HCT116 (cell line): Measurements from ENCODE around the gene TSSK6. TPM values are rescaled to one million over a fixed set of nuclear protein-coding genes. Genes with fewer than 3 reads are reported as not detected.

Experiments
- ATAC-seq: fragments of 200-7000 bp; cut with Tn5 transposase; 2 replicates; pipeline ENCODE4 v1.9.1; 2020; ENCODE audit warnings: mild to moderate bottlenecking, moderate library complexity
- BruUV-seq: library from RNA; stranded (reverse); fragments of 400-500 nt; replicated peaks from 2 replicates; lab custom pipeline; 2021; lab: Mats Ljungman, UMichigan
- CTCF ChIA-PET: fragments of 300-600 bp; sonication (Branson Sonifier 250); formaldehyde crosslinking; loops from one replicate; lab custom pipeline; 2021; ENCODE audit warnings: antibody characterized with exemption; lab: Charles Lee
- POLR2A ChIA-PET: fragments of 300-600, 350-600 bp; sonication (Branson Sonifier 250); formaldehyde crosslinking; loops from one replicate; lab custom pipeline; 2021; ENCODE audit warnings: antibody characterized with exemption; lab: Charles Lee
- RAD21 ChIA-PET, 2 experiments: fragments of 300-600 bp; sonication (Branson Sonifier 250); formaldehyde crosslinking; loops; one replicate each; lab custom pipeline; 2023; ENCODE audit warnings: low total read pairs in 2 of 2; ENCODE audit not compliant: uncharacterized antibody in 2 of 2, unreplicated experiment in 2 of 2, low non-redundant PET in 1 of 2; lab: Charles Lee
- DNase-seq: peaks from one replicate; pipeline ENCODE4 v3.0.0-alpha.2; 2010; ENCODE audit warnings: low read depth, low spot score
- H2AFZ ChIP-seq: fragments of 200-600 bp; shearing (Covaris generic), sonication (generic); 2 replicates; pipeline ENCODE4 v1.6.1; 2017; ENCODE audit warnings: low read depth, mixed run types, mixed read lengths, antibody characterized with exemption, low read length; ENCODE audit not compliant: poor library complexity, severe bottlenecking
- H3K27ac ChIP-seq: 2 replicates; pipeline ENCODE4 v1.5.1; 2012; ENCODE audit warnings: low read depth, low read length
- H3K27me3 ChIP-seq: fragments of 200-600 bp; sonication (generic); 2 replicates; pipeline ENCODE4 v1.6.1; 2016; ENCODE audit warnings: mixed run types, low read length, mixed read lengths; ENCODE audit not compliant: insufficient read depth
- H3K36me3 ChIP-seq, 2 experiments: fragments of 200-500 bp in 1 of 2; fragments of 200-600 bp in 1 of 2; sonication (Bioruptor generic) in 1 of 2; sonication (generic) in 1 of 2; 2 replicates each; pipeline versions ENCODE4 v1.5.1 to v1.6.1; 2014 to 2016; ENCODE audit warnings: low read length in 2 of 2, inconsistent platforms in 1 of 2, mixed read lengths in 1 of 2, mixed run types in 1 of 2; ENCODE audit not compliant: insufficient read depth in 2 of 2, control insufficient read depth in 1 of 2
- H3K4me1 ChIP-seq, 2 experiments: fragments of 200-600 bp in 1 of 2; sonication (generic) in 1 of 2; 2 replicates each; pipeline versions ENCODE4 v1.5.1 to v1.6.1; 2012 to 2017; ENCODE audit warnings: low read length in 2 of 2, inconsistent platforms in 1 of 2, mild to moderate bottlenecking in 1 of 2, mixed read lengths in 1 of 2, mixed run types in 1 of 2, moderate library complexity in 1 of 2; ENCODE audit not compliant: insufficient read depth in 2 of 2, control insufficient read depth in 1 of 2
- H3K4me2 ChIP-seq: fragments of 200-600 bp; sonication (generic); 2 replicates; pipeline ENCODE4 v1.6.1; 2017; ENCODE audit warnings: mixed run types, low read length, mixed read lengths
- H3K4me3 ChIP-seq, 2 experiments: fragments of 200-600 bp in 1 of 2; sonication (generic) in 1 of 2; replicated peaks in 1 of 2; 2 replicates each; pipeline ENCODE4 v1.5.1; 2011 to 2016; ENCODE audit warnings: low read length in 2 of 2, control low read depth in 1 of 2, low read depth in 1 of 2, mild to moderate bottlenecking in 1 of 2, mixed read lengths in 1 of 2, mixed run types in 1 of 2
- H3K79me2 ChIP-seq: fragments of 200-600 bp; sonication (generic); 2 replicates; pipeline ENCODE4 v1.6.1; 2017; ENCODE audit warnings: mild to moderate bottlenecking, mixed run types, low read length, moderate library complexity, mixed read lengths; ENCODE audit not compliant: insufficient read depth
- H3K9ac ChIP-seq: fragments of 200-600 bp; sonication (generic); 2 replicates; pipeline ENCODE4 v1.6.1; 2016; ENCODE audit warnings: low read length, mixed read lengths
- H3K9me2 ChIP-seq: fragments of 200-600 bp; sonication (generic), shearing (Covaris generic); 2 replicates; pipeline ENCODE4 v1.6.1; 2017; ENCODE audit warnings: mixed run types, mild to moderate bottlenecking, moderate library complexity; ENCODE audit not compliant: insufficient read depth
- H3K9me3 ChIP-seq, 2 experiments: fragments of 200-500 bp in 1 of 2; fragments of 200-600 bp in 1 of 2; sonication (Bioruptor generic) in 1 of 2; sonication (generic) in 1 of 2; 2 replicates each; pipeline ENCODE4 v1.6.1; 2014 to 2017; ENCODE audit warnings: low read length in 2 of 2, mixed read lengths in 2 of 2, inconsistent platforms in 1 of 2, low read depth in 1 of 2, mild to moderate bottlenecking in 1 of 2, mixed run types in 1 of 2, moderate library complexity in 1 of 2; ENCODE audit not compliant: control insufficient read depth in 1 of 2, insufficient read depth in 1 of 2
- H4K20me1 ChIP-seq: fragments of 200-600 bp; sonication (generic), shearing (Covaris generic); 2 replicates; pipeline ENCODE4 v1.6.1; 2017; ENCODE audit warnings: mixed run types, mild to moderate bottlenecking, moderate library complexity; ENCODE audit not compliant: insufficient read depth
- ATF3 ChIP-seq: IDR thresholded peaks from 2 replicates; pipeline ENCODE4 v1.6.1; 2012
- CBX3 ChIP-seq: IDR thresholded peaks from 2 replicates; pipeline ENCODE4 v1.6.1; 2012; ENCODE audit warnings: low read depth
- EZH2 ChIP-seq: fragments of 200-600 bp; sonication (generic); IDR thresholded peaks from 2 replicates; pipeline ENCODE4 v1.6.1; 2017; ENCODE audit warnings: antibody characterized with exemption, mixed run types
- POLR2AphosphoS5 ChIP-seq: IDR thresholded peaks from 2 replicates; pipeline ENCODE4 v1.6.1; 2011; ENCODE audit warnings: mild to moderate bottlenecking, low read depth, low read length, moderate library complexity
- RAD21 ChIP-seq: IDR thresholded peaks from 2 replicates; pipeline ENCODE4 v1.6.1; 2012; ENCODE audit warnings: low read depth, mild to moderate bottlenecking
- SIN3A ChIP-seq: IDR thresholded peaks from 2 replicates; pipeline ENCODE4 v1.6.1; 2012; ENCODE audit warnings: low read depth
- SRF ChIP-seq: IDR thresholded peaks from 2 replicates; pipeline ENCODE4 v1.6.1; 2012; ENCODE audit warnings: low read depth
- ZBTB33 ChIP-seq: IDR thresholded peaks from 2 replicates; pipeline ENCODE4 v1.6.1; 2011; ENCODE audit warnings: mild to moderate bottlenecking, low read length, moderate library complexity; ENCODE audit not compliant: insufficient replicate concordance; ENCODE audit errors: extremely low read depth
- intact Hi-C: fragments of 100-400 bp; cut with micrococcal nuclease; formaldehyde crosslinking; loops from 2 replicates; pipeline ENCODE4 v1.10.0; 2022
- total RNA-seq: library from RNA; stranded (reverse); gene quantifications from one replicate; pipeline ENCODE4 v1.2.1, GENCODE V29; 2021; ENCODE audit not compliant: unreplicated experiment
- TF ChIP-seq, protein P1 (sequence below), 3 experiments: fragments of 200-600 bp in 1 of 3; sonication (generic) in 1 of 3; IDR thresholded peaks in 2 of 3; conservative IDR thresholded peaks in 1 of 3; 2 replicates each; pipeline ENCODE4 v1.5.1; 2012 to 2017; ENCODE audit warnings: low read depth in 2 of 3, low read length in 2 of 3, antibody characterized with exemption in 1 of 3, borderline replicate concordance in 1 of 3, control low read depth in 1 of 3, mild to moderate bottlenecking in 1 of 3, mixed read lengths in 1 of 3, mixed run types in 1 of 3, moderate library complexity in 1 of 3; ENCODE audit not compliant: insufficient read depth in 1 of 3

TSSK6 gene
- total RNA-seq, 1 experiment from 2014 or later = 4.1 TPM

DNA sequence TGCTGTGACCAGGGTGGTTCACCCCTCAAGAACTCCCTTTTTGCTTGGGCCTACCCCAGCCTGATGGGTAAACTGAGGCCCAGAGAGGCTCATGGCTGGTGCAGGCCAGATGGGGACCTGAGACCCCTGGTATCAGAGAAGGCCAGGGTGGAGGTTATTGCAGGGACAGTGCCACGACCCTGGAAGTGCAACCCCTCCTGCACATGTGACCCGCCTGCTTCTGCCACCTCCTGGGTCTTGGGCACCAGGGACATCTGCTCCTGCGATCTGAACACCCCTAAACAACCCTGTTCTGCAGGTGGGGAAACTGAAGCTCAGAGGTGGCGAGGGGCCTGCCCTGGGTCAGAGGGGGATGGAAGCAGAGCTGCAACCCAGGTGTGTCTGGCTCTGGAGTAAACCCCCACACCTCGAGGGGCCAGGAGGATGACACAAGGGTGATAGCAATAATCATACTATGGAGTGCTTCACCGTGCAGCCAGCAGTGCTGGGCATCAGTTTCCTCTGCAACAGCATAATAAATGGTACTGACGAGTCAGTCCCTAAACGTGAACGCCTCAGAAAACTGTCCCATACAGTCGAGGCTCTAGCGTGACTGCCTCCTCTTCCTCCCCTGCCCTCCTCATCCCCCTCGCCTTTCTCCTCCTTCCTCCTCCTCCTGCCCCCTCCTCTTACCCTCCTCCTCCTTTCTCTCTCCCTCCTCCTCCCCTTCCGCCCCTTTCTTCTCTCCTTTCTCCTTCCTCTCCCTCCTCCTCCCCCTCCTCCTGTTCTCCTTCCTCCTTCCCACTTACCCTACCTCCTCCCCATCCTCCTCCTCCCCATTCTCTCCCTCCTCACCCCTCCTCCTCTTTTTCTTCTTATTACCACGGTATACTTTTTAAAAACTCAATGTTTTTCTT, 17.7 kb upstream of the TSSK6 start:
- H3K9me2 ChIP-seq = no peaks in the 10 kb centered on the region
- DNase-seq (no peak), ATAC-seq (no peak)
- H3K4me2 ChIP-seq = no peak overlapping the region
- no peak overlapping the region for H2AFZ ChIP-seq
- H3K4me3 ChIP-seq = no peak overlapping the region
- no peak overlapping the region for H3K9ac ChIP-seq
- ChIA-PET RAD21 (interaction anchor here (0.9 to 1.1 kb wide), 4 partner anchors 8 to 21 kb away, joined by 4 to 5 read pairs (median 4); no protein-coding TSS in a partner anchor), POLR2A (no interaction called here), CTCF (interaction anchor here (0.6 to 4.8 kb wide), 7 partner anchors 8 to 426 kb away, joined by 3 to 22 read pairs (median 9); partner anchors contain the start of genes GMIP, NDUFA13 and TSSK6)
- no TSS peak for BruUV-seq
- H4K20me1 ChIP-seq = no peaks in the 10 kb centered on the region
- H3K79me2 ChIP-seq = no peaks in the 10 kb centered on the region
- no peak for TF ChIP-seq SIN3A
- no peak overlapping the region for H3K27ac ChIP-seq
- no peaks in the 10 kb centered on the region for H3K9me3 ChIP-seq
- H3K4me1 ChIP-seq = peaks cover 0 to 3% of the 10 kb centered on the region in 2 experiments; a peak in 1 of 4 replicates
- intact Hi-C loops = loop anchor here (1.0 kb wide), 1 partner anchor 111 kb away; no protein-coding TSS in a partner anchor
- H3K27me3 ChIP-seq = no peaks in the 10 kb centered on the region
- no peaks in the 10 kb centered on the region; a peak in 2 of 4 replicates for H3K36me3 ChIP-seq

DNA sequence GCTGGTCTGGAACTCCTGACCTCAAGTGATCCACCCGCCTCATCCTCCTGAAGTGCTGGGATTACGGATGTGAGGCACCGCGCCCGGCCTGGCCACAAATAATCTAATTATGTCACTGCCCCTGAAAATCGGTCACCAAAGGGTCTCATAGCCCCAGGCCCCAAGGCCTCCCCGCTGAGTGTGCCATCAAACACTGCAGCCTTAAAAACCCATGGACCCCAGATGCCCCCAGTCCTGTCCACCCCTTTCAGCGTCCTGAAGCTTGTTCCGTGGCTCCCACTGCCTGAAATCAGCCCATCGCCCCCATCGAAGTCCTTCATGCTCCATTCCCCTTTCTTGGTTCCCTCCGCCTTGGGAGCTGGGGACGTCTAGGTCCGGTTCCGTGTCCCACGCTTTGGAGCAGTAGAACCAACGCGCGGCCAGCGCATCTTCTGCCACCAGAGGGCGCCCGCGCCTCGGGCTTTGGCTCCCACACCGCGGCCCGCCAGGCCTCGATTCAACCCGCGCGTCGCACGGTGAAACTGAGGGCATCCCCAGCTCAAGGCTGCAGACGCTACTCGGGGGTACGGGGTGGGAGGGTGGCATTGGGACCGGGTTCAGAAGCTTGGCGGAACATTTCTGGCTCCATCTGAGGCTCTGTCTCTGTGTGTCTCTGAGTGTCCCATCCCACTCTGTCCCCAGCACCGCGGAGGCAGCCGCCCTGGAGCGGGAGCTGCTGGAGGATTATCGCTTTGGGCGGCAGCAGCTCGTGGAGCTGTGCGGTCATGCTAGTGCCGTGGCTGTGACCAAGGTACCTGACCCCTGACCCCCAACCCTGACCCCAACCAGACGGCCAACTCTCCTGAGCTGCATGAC, 16.8 kb upstream of the TSSK6 start:
- no peak overlapping the region for H2AFZ ChIP-seq
- no TSS peak for BruUV-seq
- POLR2A ChIA-PET = no interaction called here

More for the DNA sequence above, 16.8 kb upstream of the TSSK6 start:
- Histone ChIP-seq H3K27me3 (no peaks in the 10 kb centered on the region), H3K4me2 (no peak overlapping the region), H3K27ac (no peak overlapping the region), H3K4me1 (no peaks in the 10 kb centered on the region; a peak in 1 of 4 replicates), H4K20me1 (no peaks in the 10 kb centered on the region), H3K9me2 (no peaks in the 10 kb centered on the region), H3K9ac (no peak overlapping the region), H3K9me3 (no peaks in the 10 kb centered on the region), H3K36me3 (peaks cover 0 to under 1% of the 10 kb centered on the region in 2 experiments; a peak in 2 of 4 replicates), H3K79me2 (no peaks in the 10 kb centered on the region), H3K4me3 (no peak overlapping the region)
- DNase-seq = no peak
- intact Hi-C loops = loop anchor here (1.0 kb wide), 1 partner anchor 112 kb away; no protein-coding TSS in a partner anchor
- TF ChIP-seq CBX3 (no peak), ZBTB33 (no peak), RAD21 (peak; percentile 91), ATF3 (no peak), SRF (no peak), POLR2AphosphoS5 (peak; percentile 51; the same call in 1 of the 2 replicates), EZH2 (no peak)
- TF ChIP-seq, protein P1, sequence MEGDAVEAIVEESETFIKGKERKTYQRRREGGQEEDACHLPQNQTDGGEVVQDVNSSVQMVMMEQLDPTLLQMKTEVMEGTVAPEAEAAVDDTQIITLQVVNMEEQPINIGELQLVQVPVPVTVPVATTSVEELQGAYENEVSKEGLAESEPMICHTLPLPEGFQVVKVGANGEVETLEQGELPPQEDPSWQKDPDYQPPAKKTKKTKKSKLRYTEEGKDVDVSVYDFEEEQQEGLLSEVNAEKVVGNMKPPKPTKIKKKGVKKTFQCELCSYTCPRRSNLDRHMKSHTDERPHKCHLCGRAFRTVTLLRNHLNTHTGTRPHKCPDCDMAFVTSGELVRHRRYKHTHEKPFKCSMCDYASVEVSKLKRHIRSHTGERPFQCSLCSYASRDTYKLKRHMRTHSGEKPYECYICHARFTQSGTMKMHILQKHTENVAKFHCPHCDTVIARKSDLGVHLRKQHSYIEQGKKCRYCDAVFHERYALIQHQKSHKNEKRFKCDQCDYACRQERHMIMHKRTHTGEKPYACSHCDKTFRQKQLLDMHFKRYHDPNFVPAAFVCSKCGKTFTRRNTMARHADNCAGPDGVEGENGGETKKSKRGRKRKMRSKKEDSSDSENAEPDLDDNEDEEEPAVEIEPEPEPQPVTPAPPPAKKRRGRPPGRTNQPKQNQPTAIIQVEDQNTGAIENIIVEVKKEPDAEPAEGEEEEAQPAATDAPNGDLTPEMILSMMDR (IDR thresholded peaks at IDR 0.05 in 2 of 3, conservative IDR thresholded peaks at IDR 0.05 in 1 of 3; ENCODE audit: borderline replicate concordance in 1 of 3, insufficient read depth in 1 of 3, low read depth in 2 of 3, low read length in 2 of 3) = peak; percentile 80 to 97 (median 90)
- RAD21 ChIA-PET = interaction anchor here (0.9 to 1.1 kb wide), 4 partner anchors 9 to 22 kb away, joined by 4 to 5 read pairs (median 4); no protein-coding TSS in a partner anchor
- CTCF ChIA-PET = interaction anchor here (0.6 to 4.8 kb wide), 7 partner anchors 9 to 427 kb away, joined by 3 to 22 read pairs (median 9); partner anchors contain the start of genes GMIP, NDUFA13 and TSSK6
- peak; percentile 83 for ATAC-seq
